ENCODE results near the gene THSD7A. TPM values are rescaled to one million over a fixed set of nuclear protein-coding genes. Genes with fewer than 3 reads are reported as not detected.

THSD7A gene
- total RNA-seq (1 to 10 TPM in 8 of 9 donors, under 1 TPM in 1; 0.67 to 5.2 (median 1.6) TPM), polyA plus RNA-seq (under 1 TPM; 0.11 to 0.69 TPM)
- long read RNA-seq, donor 1, partial matches to known transcripts, result 1 of 1 reads
- long read RNA-seq, donor 1, other reads (novel, unspliced or antisense), result 0 of 1 reads
- long read RNA-seq, donor 2, result 0 reads
- long read RNA-seq, donor 3, partial matches to known transcripts, result 2 of 2 reads
- long read RNA-seq, donor 3, other reads (novel, unspliced or antisense), result 0 of 2 reads

- peaks cover 0 to 13% (median 0%) of the 10 kb centered on the region in 9 donors for H3K27me3 ChIP-seq
- DNase-seq, result peak; percentile 19 to 74 (median 32)
- no peaks in the 10 kb centered on the region for H3K36me3 ChIP-seq
- intact Hi-C loops (cut with DNase I), result loop anchor here in 6 of 10 donors (5.0 to 10.0 kb wide), 7 partner anchors 217 to 663 kb away; partner anchors contain the start of gene TMEM106B (in 1 of the 6)
- WGBS, 4 donors, result 1 to 3% (median 2%) methylated on average over 43 to 62 of the region's 62 CpGs
- ATAC-seq, result peak; percentile 73 to 94 (median 86)
- H3K27ac ChIP-seq, result peak within 1 kb of the TSS in 11 of 12 donors; percentile 34 to 77 (median 65)
- peaks cover 0 to 8% (median 0%) of the 10 kb centered on the region in 12 donors for H3K9me3 ChIP-seq
- TF ChIP-seq CTCF (IDR thresholded peaks at IDR 0.05), result peak in 2 of 12 donors; percentile 18 to 28
- TF ChIP-seq POLR2A (IDR thresholded peaks at IDR 0.05), result no peak
- peaks cover 0 to 19% (median 7%) of the 10 kb centered on the region in 12 donors for H3K4me1 ChIP-seq
- H3K4me3 ChIP-seq, result peak within 1 kb of the TSS; percentile 32 to 82 (median 58)
Measured at GRCh38 chr7:11831736-11832495, at the start of gene THSD7A. Gene THSD7A, minus strand, starts transcription at chr7:11832198. Its CDS starts 252 bp downstream, at chr7:11831946.

GRCh38 chr7:11881680-11882079 lies 49.7 kb upstream of the THSD7A start:
- 72 to 93% (median 82%) methylated on average over 5 of the region's 5 CpGs for WGBS, 4 donors
- Histone ChIP-seq H3K27me3 (no peaks in the 10 kb centered on the region), H3K4me1 (no peaks in the 10 kb centered on the region), H3K36me3 (no peaks in the 10 kb centered on the region), H3K27ac (no peak overlapping the region), H3K9me3 (peaks cover 0 to 9% (median 0%) of the 10 kb centered on the region in 12 donors), H3K4me3 (no peak overlapping the region)
- DNase-seq (no peak), ATAC-seq (no peak)
- intact Hi-C loops (cut with DNase I), result no loop called here
- no peak for TF ChIP-seq POLR2A (IDR thresholded peaks at IDR 0.05)
- TF ChIP-seq CTCF (IDR thresholded peaks at IDR 0.05), result no peak

GRCh38 chr7:11875635-11876034 lies 43.6 kb upstream of the THSD7A start:
- no peak for DNase-seq
- intact Hi-C loops (cut with DNase I), result no loop called here
- Histone ChIP-seq H3K27ac (no peak overlapping the region), H3K9me3 (peaks cover 0 to 9% (median 0%) of the 10 kb centered on the region in 12 donors), H3K27me3 (no peaks in the 10 kb centered on the region), H3K4me1 (no peaks in the 10 kb centered on the region), H3K36me3 (no peaks in the 10 kb centered on the region), H3K4me3 (no peak overlapping the region)
- ATAC-seq, result no peak
- no peak for TF ChIP-seq CTCF (IDR thresholded peaks at IDR 0.05)
- WGBS, 4 donors, result 80 to 92% (median 87%) methylated on average over 1 of the region's 1 CpG

GRCh38 chr7:11865671-11866070 lies 33.7 kb upstream of the THSD7A start:
- DNase-seq, result no peak
- Histone ChIP-seq H3K27me3 (no peaks in the 10 kb centered on the region), H3K9me3 (peaks cover 0 to 23% (median 2%) of the 10 kb centered on the region in 12 donors), H3K4me3 (no peak overlapping the region), H3K27ac (no peak overlapping the region), H3K4me1 (no peaks in the 10 kb centered on the region), H3K36me3 (no peaks in the 10 kb centered on the region)
- ATAC-seq, result no peak
- 75 to 80% (median 79%) methylated on average over 2 of the region's 2 CpGs for WGBS, 4 donors
- intact Hi-C loops (cut with DNase I), result no loop called here
- TF ChIP-seq CTCF (IDR thresholded peaks at IDR 0.05) (no peak), POLR2A (IDR thresholded peaks at IDR 0.05) (no peak)

All from heart left ventricle (tissue), 16 donors.